Measurements from ENCODE around the gene ECM1. TPM values are rescaled to one million over a fixed set of nuclear protein-coding genes. Genes with fewer than 3 reads are reported as not detected.

Gene ECM1
- total RNA-seq, 2 experiments from 2014 or later: 0.69 to 0.88 TPM

DNA sequence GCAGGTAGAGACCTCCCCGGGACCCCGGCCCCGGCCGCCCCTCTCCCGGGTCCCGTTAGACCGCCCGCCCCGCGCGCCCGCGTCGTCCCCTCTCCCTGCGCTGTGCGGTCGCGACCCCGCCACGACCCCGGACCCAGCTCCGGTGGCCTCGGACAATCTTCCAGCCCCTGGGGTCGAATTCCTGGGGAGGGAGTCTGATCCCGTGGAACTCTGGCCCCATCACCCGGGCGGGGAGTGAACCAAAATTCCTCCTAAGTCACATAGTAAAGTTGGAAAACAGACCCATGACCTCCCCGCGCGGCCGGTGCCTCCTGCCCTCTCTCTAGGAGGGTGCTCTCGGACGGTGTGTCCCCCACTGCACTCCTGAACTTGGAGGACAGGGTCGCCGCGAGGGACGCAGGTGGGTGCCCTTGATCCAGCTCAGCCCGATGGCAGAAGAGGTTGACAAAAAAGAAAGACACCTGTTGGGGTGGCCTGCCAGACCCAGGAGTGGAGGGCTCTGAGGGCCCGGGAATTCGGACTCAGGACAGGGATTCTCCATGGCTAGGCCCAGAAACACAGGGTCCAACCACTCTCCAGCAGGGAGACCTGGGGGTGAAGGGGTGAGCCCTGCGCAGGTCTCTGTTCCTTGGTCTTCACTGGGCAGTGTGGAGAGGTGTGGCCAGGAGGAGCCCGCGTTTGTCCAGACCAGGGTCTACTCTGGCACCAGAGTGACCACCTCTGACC lies 41.8 kb downstream of the ECM1 start:
- H3K9me3 Mint-ChIP-seq: no peaks in the 10 kb centered on the region
- no peak for DNase-seq
- peak overlapping the region; percentile 76 for H3K4me3 Mint-ChIP-seq
- H3K27me3 Mint-ChIP-seq (ENCODE audit: low read depth): peaks cover 33% of the 10 kb centered on the region
- no peaks in the 10 kb centered on the region for H3K36me3 Mint-ChIP-seq (ENCODE audit: low read depth)
- CTCF ChIA-PET: interaction anchor here (1.1 to 2.4 kb wide), 4 partner anchors 10 to 129 kb away, joined by 3 to 20 read pairs (median 11); no protein-coding TSS in a partner anchor
- no peak overlapping the region for H3K27ac Mint-ChIP-seq
- H3K4me1 Mint-ChIP-seq (ENCODE audit: low read depth): peaks cover 32% of the 10 kb centered on the region
- intact Hi-C loops (cut with micrococcal nuclease): no loop called here

DNA sequence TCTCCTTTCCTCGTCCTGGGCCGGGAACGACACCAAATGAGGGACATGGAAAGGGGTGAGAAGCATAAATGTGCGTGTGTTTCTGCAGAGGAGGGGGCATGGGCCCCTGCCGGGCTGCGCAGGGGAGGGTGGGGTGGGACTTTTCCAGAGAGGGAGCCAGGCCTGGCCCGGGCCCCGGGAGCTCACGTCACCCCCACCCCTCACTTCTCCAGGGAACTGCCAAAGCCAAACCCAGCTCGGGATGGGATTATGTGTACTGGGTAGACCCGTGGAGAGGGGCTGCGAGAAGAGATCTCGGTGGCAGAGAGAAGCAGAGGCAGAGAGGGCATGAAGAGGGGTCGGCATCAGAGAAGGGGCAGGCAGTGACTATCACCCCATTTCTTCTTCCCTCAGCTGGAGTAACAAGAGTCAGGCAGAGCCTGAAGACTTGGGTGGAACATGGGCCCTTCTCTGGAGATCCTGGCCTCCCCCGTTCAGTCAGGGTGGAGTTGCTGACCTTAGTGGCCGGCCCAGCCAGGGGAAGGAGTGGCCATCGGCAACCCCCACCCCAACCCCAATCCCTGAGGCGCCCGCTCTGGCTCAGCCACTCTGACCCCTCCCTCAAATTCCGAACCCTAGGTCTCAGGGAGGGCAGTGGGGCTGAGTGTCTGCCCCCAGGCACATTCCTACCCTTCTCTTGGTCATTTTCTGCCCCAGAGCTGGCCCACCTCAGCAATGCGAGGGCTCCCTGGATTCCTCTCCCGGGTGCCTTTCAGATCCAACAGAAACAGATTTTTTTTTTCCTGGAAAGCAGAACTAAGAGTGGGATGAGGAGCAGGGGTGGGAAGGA lies 42.5 kb downstream of the ECM1 start:
- intact Hi-C loops (cut with micrococcal nuclease): no loop called here
- H3K27me3 Mint-ChIP-seq (ENCODE audit: low read depth): peaks cover 33% of the 10 kb centered on the region
- DNase-seq: no peak

GRCh38 chr1:150551051-150551783 lies 43.3 kb downstream of the ECM1 start:
- peaks cover 32% of the 10 kb centered on the region for H3K27me3 Mint-ChIP-seq (ENCODE audit: low read depth)
- peaks cover 32% of the 10 kb centered on the region for H3K4me1 Mint-ChIP-seq (ENCODE audit: low read depth)
- CTCF ChIA-PET: interaction anchor here (0.6 to 2.4 kb wide), 6 partner anchors 9 to 86 kb away, joined by 3 to 20 read pairs (median 6); no protein-coding TSS in a partner anchor
- intact Hi-C loops (cut with micrococcal nuclease): no loop called here
- no peak overlapping the region for H3K4me3 Mint-ChIP-seq
- no peak overlapping the region for H3K27ac Mint-ChIP-seq
- H3K9me3 Mint-ChIP-seq: no peaks in the 10 kb centered on the region
- no peaks in the 10 kb centered on the region for H3K36me3 Mint-ChIP-seq (ENCODE audit: low read depth)
- DNase-seq: peak; percentile 61

More for the DNA sequence above, 42.5 kb downstream of the ECM1 start:
- H3K4me3 Mint-ChIP-seq: peak overlapping the region; percentile 76
- no peak overlapping the region for H3K27ac Mint-ChIP-seq
- H3K36me3 Mint-ChIP-seq (ENCODE audit: low read depth): no peaks in the 10 kb centered on the region
- H3K9me3 Mint-ChIP-seq: no peaks in the 10 kb centered on the region
- peaks cover 32% of the 10 kb centered on the region for H3K4me1 Mint-ChIP-seq (ENCODE audit: low read depth)
- CTCF ChIA-PET: interaction anchor here (1.7 to 2.4 kb wide), 3 partner anchors 10 to 70 kb away, joined by 6 to 20 read pairs (median 8); no protein-coding TSS in a partner anchor

- Mint-ChIP-seq H3K27me3 (ENCODE audit: low read depth) (peaks cover 29% of the 10 kb centered on the region), H3K4me1 (ENCODE audit: low read depth) (peaks cover 32% of the 10 kb centered on the region), H3K9me3 (no peaks in the 10 kb centered on the region), H3K36me3 (ENCODE audit: low read depth) (no peaks in the 10 kb centered on the region), H3K4me3 (no peak overlapping the region), H3K27ac (no peak overlapping the region)
- CTCF ChIA-PET: interaction anchor here (0.6 to 2.4 kb wide), 6 partner anchors 8 to 87 kb away, joined by 3 to 20 read pairs (median 6); no protein-coding TSS in a partner anchor
- intact Hi-C loops (cut with micrococcal nuclease): loop anchor here (1.0 kb wide), 1 partner anchor 214 kb away; the partner anchor contains the start of gene CTSS
- no peak for DNase-seq
Measured at GRCh38 chr1:150551784-150552127, 43.8 kb downstream of the ECM1 start.

DNA sequence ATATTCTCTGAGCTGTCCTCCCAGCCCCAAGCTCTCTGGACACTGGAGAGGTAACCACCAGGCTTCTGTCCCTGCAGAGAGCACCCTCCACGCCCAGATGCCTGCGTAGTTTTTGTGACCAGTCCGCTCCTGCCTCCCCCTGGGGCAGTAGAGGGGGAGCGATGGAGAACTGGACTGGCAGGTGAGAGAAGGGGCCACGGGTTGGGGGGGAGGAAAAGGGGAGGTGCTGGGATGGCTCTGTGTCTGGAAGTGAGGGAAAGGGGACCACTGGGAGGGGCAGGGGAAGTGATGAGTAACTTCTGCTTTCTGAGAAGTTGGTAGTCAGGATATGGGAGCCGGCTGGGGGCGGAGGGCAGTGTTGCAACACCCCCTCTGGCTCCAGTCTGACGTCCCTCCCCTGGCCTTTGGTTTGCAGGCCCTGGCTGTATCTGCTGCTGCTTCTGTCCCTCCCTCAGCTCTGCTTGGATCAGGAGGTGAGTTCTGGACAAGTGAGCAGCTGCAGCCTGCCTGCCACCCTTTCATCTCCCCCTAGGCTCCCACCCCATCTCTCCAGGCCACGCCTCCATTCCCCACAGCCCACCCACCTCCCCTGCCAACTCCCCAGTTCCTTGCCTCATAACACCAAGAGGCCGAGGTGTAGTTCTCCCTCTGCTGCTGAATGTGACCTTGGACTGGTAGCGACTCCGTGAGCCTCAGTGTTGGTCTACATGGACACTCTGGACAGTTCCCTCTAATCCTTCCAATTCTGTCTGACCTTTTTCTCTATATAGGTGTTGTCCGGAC lies 44.4 kb downstream of the ECM1 start:
- H3K4me3 Mint-ChIP-seq: no peak overlapping the region
- no peaks in the 10 kb centered on the region for H3K36me3 Mint-ChIP-seq (ENCODE audit: low read depth)
- H3K27ac Mint-ChIP-seq: no peak overlapping the region
- CTCF ChIA-PET: interaction anchor here (0.6 to 2.4 kb wide), 6 partner anchors 8 to 87 kb away, joined by 3 to 20 read pairs (median 6); no protein-coding TSS in a partner anchor
- no peaks in the 10 kb centered on the region for H3K9me3 Mint-ChIP-seq
- DNase-seq: peak; percentile 70
- intact Hi-C loops (cut with micrococcal nuclease): loop anchor here (1.0 kb wide), 1 partner anchor 213 kb away; the partner anchor contains the start of gene CTSS
- H3K4me1 Mint-ChIP-seq (ENCODE audit: low read depth): peaks cover 32% of the 10 kb centered on the region
- H3K27me3 Mint-ChIP-seq (ENCODE audit: low read depth): peaks cover 26% of the 10 kb centered on the region

DNA sequence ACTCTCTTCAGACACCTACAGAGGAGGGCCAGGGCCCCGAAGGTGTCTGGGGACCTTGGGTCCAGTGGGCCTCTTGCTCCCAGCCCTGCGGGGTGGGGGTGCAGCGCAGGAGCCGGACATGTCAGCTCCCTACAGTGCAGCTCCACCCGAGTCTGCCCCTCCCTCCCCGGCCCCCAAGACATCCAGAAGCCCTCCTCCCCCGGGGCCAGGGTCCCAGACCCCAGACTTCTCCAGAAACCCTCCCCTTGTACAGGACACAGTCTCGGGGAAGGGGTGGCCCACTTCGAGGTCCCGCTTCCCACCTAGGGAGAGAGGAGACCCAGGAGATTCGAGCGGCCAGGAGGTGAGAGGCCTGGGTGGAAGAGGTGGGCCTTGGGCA lies 45.0 kb downstream of the ECM1 start:
- CTCF ChIA-PET: no interaction called here
- H3K9me3 Mint-ChIP-seq: no peaks in the 10 kb centered on the region
- no peak overlapping the region for H3K27ac Mint-ChIP-seq
- H3K4me3 Mint-ChIP-seq: no peak overlapping the region
- DNase-seq: no peak
- H3K27me3 Mint-ChIP-seq (ENCODE audit: low read depth): peaks cover 26% of the 10 kb centered on the region
- no peaks in the 10 kb centered on the region for H3K36me3 Mint-ChIP-seq (ENCODE audit: low read depth)
- intact Hi-C loops (cut with micrococcal nuclease): loop anchor here (1.0 kb wide), 1 partner anchor 212 kb away; the partner anchor contains the start of gene CTSS
- H3K4me1 Mint-ChIP-seq (ENCODE audit: low read depth): peaks cover 32% of the 10 kb centered on the region

DNA sequence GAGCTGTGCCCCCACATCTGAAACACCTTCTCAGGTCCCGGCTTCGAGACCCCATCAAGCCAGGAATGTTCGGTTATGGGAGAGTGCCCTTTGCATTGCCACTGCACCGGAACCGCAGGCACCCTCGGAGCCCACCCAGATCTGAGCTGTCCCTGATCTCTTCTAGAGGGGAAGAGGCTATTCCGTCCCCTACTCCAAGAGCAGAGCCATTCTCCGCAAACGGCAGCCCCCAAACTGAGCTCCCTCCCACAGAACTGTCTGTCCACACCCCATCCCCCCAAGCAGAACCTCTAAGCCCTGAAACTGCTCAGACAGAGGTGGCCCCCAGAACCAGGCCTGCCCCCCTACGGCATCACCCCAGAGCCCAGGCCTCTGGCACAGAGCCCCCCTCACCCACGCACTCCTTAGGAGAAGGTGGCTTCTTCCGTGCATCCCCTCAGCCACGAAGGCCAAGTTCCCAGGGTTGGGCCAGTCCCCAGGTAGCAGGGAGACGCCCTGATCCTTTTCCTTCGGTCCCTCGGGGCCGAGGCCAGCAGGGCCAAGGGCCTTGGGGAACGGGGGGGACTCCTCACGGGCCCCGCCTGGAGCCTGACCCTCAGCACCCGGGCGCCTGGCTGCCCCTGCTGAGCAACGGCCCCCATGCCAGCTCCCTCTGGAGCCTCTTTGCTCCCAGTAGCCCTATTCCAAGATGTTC lies 45.6 kb downstream of the ECM1 start:
- peaks cover 29% of the 10 kb centered on the region for H3K4me1 Mint-ChIP-seq (ENCODE audit: low read depth)
- no peak overlapping the region for H3K4me3 Mint-ChIP-seq
- no peak for DNase-seq
- CTCF ChIA-PET: no interaction called here
- H3K36me3 Mint-ChIP-seq (ENCODE audit: low read depth): no peaks in the 10 kb centered on the region
- intact Hi-C loops (cut with micrococcal nuclease): no loop called here
- H3K27me3 Mint-ChIP-seq (ENCODE audit: low read depth): peaks cover 24% of the 10 kb centered on the region
- H3K9me3 Mint-ChIP-seq: no peaks in the 10 kb centered on the region
- no peak overlapping the region for H3K27ac Mint-ChIP-seq

GRCh38 chr1:150554086-150554452 lies 46.2 kb downstream of the ECM1 start:
- CTCF ChIA-PET: no interaction called here
- Mint-ChIP-seq H3K4me1 (ENCODE audit: low read depth) (peaks cover 28% of the 10 kb centered on the region), H3K4me3 (no peak overlapping the region), H3K36me3 (ENCODE audit: low read depth) (no peaks in the 10 kb centered on the region), H3K9me3 (no peaks in the 10 kb centered on the region), H3K27ac (no peak overlapping the region), H3K27me3 (ENCODE audit: low read depth) (peaks cover 22% of the 10 kb centered on the region)
- DNase-seq: no peak
- intact Hi-C loops (cut with micrococcal nuclease): no loop called here

DNA sequence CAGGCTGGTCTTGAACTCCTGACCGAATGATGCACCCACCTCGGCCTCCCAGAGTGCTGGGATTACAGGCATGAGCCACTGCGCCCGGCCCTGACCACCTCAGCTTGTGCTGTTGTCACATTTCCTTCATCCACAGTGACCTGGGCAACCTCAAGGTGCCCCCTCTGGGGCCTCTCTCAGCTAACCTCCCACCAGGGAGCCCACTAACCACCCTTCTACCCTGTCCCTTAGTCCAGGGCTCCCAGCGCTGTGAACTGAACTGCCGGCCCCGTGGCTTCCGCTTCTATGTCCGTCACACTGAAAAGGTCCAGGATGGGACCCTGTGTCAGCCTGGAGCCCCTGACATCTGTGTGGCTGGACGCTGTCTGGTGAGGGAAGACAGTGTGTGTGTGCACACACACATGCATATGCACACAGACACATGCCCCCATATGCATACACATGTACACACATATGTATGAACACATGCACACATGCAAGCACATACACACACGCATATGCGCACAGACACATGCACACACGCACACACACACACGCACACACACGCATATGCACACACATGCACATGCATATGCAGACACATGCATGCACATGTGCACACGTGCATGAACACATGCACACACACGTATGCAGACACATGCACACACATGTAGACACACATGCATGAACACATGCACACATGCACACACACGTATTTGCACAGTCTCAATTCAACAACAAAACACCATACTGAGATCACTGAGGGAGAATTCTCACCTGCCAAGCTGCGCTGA lies 47.5 kb downstream of the ECM1 start:
- peaks cover 28% of the 10 kb centered on the region for H3K4me1 Mint-ChIP-seq (ENCODE audit: low read depth)
- H3K27me3 Mint-ChIP-seq (ENCODE audit: low read depth): peaks cover 14% of the 10 kb centered on the region
- intact Hi-C loops (cut with micrococcal nuclease): no loop called here
- no peak overlapping the region for H3K27ac Mint-ChIP-seq
- DNase-seq: no peak
- no peaks in the 10 kb centered on the region for H3K36me3 Mint-ChIP-seq (ENCODE audit: low read depth)
- H3K4me3 Mint-ChIP-seq: no peak overlapping the region
- no peaks in the 10 kb centered on the region for H3K9me3 Mint-ChIP-seq
- CTCF ChIA-PET: no interaction called here

GRCh38 chr1:150555971-150556865 lies 48.3 kb downstream of the ECM1 start:
- H3K27ac Mint-ChIP-seq: no peak overlapping the region
- H3K27me3 Mint-ChIP-seq (ENCODE audit: low read depth): peaks cover 7% of the 10 kb centered on the region
- no peak overlapping the region for H3K4me3 Mint-ChIP-seq
- intact Hi-C loops (cut with micrococcal nuclease): no loop called here
- no peak for DNase-seq
- H3K9me3 Mint-ChIP-seq: no peaks in the 10 kb centered on the region
- CTCF ChIA-PET: interaction anchor here (1.0 kb wide), 1 partner anchor 65 kb away, joined by 3 read pairs; no protein-coding TSS in a partner anchor
- no peaks in the 10 kb centered on the region for H3K36me3 Mint-ChIP-seq (ENCODE audit: low read depth)
- peaks cover 28% of the 10 kb centered on the region for H3K4me1 Mint-ChIP-seq (ENCODE audit: low read depth)

Data from activated naive CD4-positive, alpha-beta T cell treated with anti-CD3 and anti-CD28 coated beads for 36 hours (primary cell).